Measurements from ENCODE around the gene SLC18A3. TPM values are rescaled to one million over a fixed set of nuclear protein-coding genes. Genes with fewer than 3 reads are reported as not detected.

SLC18A3 gene
- total RNA-seq, 2 experiments from 2014 or later, result not detected

Other genes with a start within 250 kb of the SLC18A3 start
- not detected for gene DRGX, start 214.2 kb upstream of the SLC18A3 start, total RNA-seq
- gene ERCC6, start 71.2 kb upstream of the SLC18A3 start, total RNA-seq, result 10 to 100 TPM; 15.0 to 15.8 TPM
- not detected for gene CHAT, start 3.7 kb downstream of the SLC18A3 start, total RNA-seq
- gene C10orf53, start 69.3 kb downstream of the SLC18A3 start, total RNA-seq, result not detected
- under 1 TPM; 0.44 to 0.73 TPM for gene OGDHL, start 152.0 kb downstream of the SLC18A3 start, total RNA-seq

Data from activated CD4-positive, alpha-beta T cell treated with anti-CD3 and anti-CD28 coated beads for 36 hours (primary cell).